GM19035 (cell line): ENCODE measurements around the gene LRRC37B.
"Not testable (repeated sequence)": the region's sequence is repeated elsewhere in the genome, so short reads cannot be mapped to it uniquely, and the experiment has no call there.

Experiments used
- ATAC-seq: cut with Tn5 transposase; IDR thresholded peaks from one replicate; pipeline ENCODE4 v1.9.1; 2021; ENCODE audit not compliant: unreplicated experiment

Gene LRRC37B

GRCh38 chr17:32006957-32007462 is at the start of gene LRRC37B:
Gene LRRC37B, plus strand, starts transcription at chr17:32007383. Its CDS starts 14,010 bp downstream, at chr17:32021393.
- peak; percentile 90 for ATAC-seq

- ATAC-seq: not testable (repeated sequence)
Measured at GRCh38 chr17:31964131-31964530, 43.1 kb upstream of the LRRC37B start.

GRCh38 chr17:31967648-31968047 is 39.5 kb upstream of the LRRC37B start:
- ATAC-seq: no peak

- not testable (repeated sequence) for ATAC-seq
Measured at GRCh38 chr17:31970416-31970815, 36.8 kb upstream of the LRRC37B start.

- ATAC-seq: not testable (repeated sequence)
Measured at GRCh38 chr17:31974269-31975071, 32.7 kb upstream of the LRRC37B start.

- ATAC-seq: not testable (repeated sequence)
Measured at GRCh38 chr17:31975391-31975790, 31.8 kb upstream of the LRRC37B start.

GRCh38 chr17:31991821-31992220 is 15.4 kb upstream of the LRRC37B start:
- not testable (repeated sequence) for ATAC-seq

GRCh38 chr17:31997005-31997404 is 10.2 kb upstream of the LRRC37B start:
- ATAC-seq: no peak

GRCh38 chr17:32007463-32008298 is 498 bp downstream of the LRRC37B start:
- ATAC-seq: peak; percentile 40

GRCh38 chr17:32009262-32009542 is 2.0 kb downstream of the LRRC37B start:
- ATAC-seq: no peak

GRCh38 chr17:32010114-32010513 is 2.9 kb downstream of the LRRC37B start:
- ATAC-seq: no peak

- no peak for ATAC-seq
Measured at GRCh38 chr17:32015245-32016013, 8.2 kb downstream of the LRRC37B start.

GRCh38 chr17:32016231-32016630 is 9.0 kb downstream of the LRRC37B start:
- no peak for ATAC-seq

- ATAC-seq: no peak
Measured at GRCh38 chr17:32019228-32019627, 12.0 kb downstream of the LRRC37B start.

GRCh38 chr17:32020943-32021614 is 13.9 kb downstream of the LRRC37B start:
- ATAC-seq: no peak

- ATAC-seq: no peak
Measured at GRCh38 chr17:32021615-32021955, 14.4 kb downstream of the LRRC37B start.

- not testable (repeated sequence) for ATAC-seq
Measured at GRCh38 chr17:32022554-32022953, 15.4 kb downstream of the LRRC37B start.

- not testable (repeated sequence) for ATAC-seq
Measured at GRCh38 chr17:32027271-32027670, 20.1 kb downstream of the LRRC37B start.

- ATAC-seq: no peak
Measured at GRCh38 chr17:32033223-32033622, 26.0 kb downstream of the LRRC37B start.

- not testable (repeated sequence) for ATAC-seq
Measured at GRCh38 chr17:32033812-32034211, 26.6 kb downstream of the LRRC37B start.

GRCh38 chr17:32040246-32040645 is 33.1 kb downstream of the LRRC37B start:
- not testable (repeated sequence) for ATAC-seq
